ENCODE measurements around the gene THY1.

DNA sequence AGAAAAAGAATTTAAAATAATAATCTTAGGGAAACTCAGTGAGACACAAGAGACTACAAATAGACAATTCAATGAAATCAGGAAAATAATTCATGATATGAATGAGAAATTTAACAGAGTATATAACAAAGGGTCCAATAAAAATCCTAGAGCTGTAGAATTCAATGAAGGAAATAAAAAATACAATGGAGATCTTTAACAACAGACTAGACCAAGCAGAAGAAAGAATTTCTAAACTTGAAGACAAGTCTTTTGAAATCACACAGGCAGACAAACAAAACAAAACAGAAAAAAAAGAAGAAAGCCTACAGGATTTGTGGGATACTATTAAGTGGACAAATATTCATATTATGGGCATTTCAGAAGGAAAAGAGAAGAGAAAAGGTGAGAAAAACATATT lies 25.2 kb downstream of the THY1 start:
- TF ChIP-seq POLR2A (IDR thresholded peaks at IDR 0.05; ENCODE audit: low read depth, low read length): no peak
- TF ChIP-seq POLR2AphosphoS5 (IDR thresholded peaks at IDR 0.05; ENCODE audit: low read depth, low read length): no peak
- no peak for TF ChIP-seq TAF1 (IDR thresholded peaks at IDR 0.05; ENCODE audit: low read depth, low read length)
- no peak for TF ChIP-seq PAX5 (IDR thresholded peaks at IDR 0.05; ENCODE audit: insufficient read depth, low read length, severe bottlenecking)

Measured in GM12891 (cell line).